Activated CD4-positive, alpha-beta T cell treated with anti-CD3 and anti-CD28 coated beads, Interleukin-2, amount 10 ng/mL, durations not matched to agents 24 days and 14 days (primary cell): ENCODE data around the gene SEC31A. TPM values are rescaled to one million over a fixed set of nuclear protein-coding genes. Genes with fewer than 3 reads are reported as not detected.

Source experiments
- DNase-seq: peaks from one replicate; pipeline ENCODE4 v3.0.0; 2022
- H3K27ac Mint-ChIP-seq: one replicate; pipeline ENCODE4 v1.8.0; 2022; ENCODE audit warnings: mild to moderate bottlenecking, mixed read lengths
- H3K27me3 Mint-ChIP-seq: one replicate; pipeline ENCODE4 v1.8.0; 2022; ENCODE audit warnings: mixed read lengths
- H3K36me3 Mint-ChIP-seq: one replicate; pipeline ENCODE4 v1.8.0; 2022; ENCODE audit warnings: low read depth, mild to moderate bottlenecking, mixed read lengths
- H3K4me1 Mint-ChIP-seq: one replicate; pipeline ENCODE4 v1.8.0; 2021; ENCODE audit warnings: mixed read lengths
- H3K4me3 Mint-ChIP-seq: one replicate; pipeline ENCODE4 v1.8.0; 2022; ENCODE audit warnings: mild to moderate bottlenecking, moderate library complexity, mixed read lengths
- H3K9me3 Mint-ChIP-seq: one replicate; pipeline ENCODE4 v1.8.0; 2021; ENCODE audit warnings: mixed read lengths
- intact Hi-C: fragments of 100-400 bp; cut with micrococcal nuclease; formaldehyde crosslinking; loops from one replicate; pipeline ENCODE4 v1.15.1; 2023
- total RNA-seq: library from RNA; stranded (reverse); gene quantifications from 2 replicates; pipeline ENCODE4 v1.2.3, GENCODE V29; 2022

SEC31A gene
- total RNA-seq, 1 donor from 2014 or later = 125 TPM

GRCh38 chr4:82786828-82787227, 104.1 kb downstream of the SEC31A start:
- intact Hi-C loops = no loop called here
- no peak for DNase-seq
- Mint-ChIP-seq H3K9me3 (no peaks in the 10 kb centered on the region), H3K27ac (no peak overlapping the region), H3K4me1 (peaks cover 1% of the 10 kb centered on the region), H3K27me3 (peaks cover 26% of the 10 kb centered on the region), H3K36me3 (no peaks in the 10 kb centered on the region), H3K4me3 (no peak overlapping the region)

DNA sequence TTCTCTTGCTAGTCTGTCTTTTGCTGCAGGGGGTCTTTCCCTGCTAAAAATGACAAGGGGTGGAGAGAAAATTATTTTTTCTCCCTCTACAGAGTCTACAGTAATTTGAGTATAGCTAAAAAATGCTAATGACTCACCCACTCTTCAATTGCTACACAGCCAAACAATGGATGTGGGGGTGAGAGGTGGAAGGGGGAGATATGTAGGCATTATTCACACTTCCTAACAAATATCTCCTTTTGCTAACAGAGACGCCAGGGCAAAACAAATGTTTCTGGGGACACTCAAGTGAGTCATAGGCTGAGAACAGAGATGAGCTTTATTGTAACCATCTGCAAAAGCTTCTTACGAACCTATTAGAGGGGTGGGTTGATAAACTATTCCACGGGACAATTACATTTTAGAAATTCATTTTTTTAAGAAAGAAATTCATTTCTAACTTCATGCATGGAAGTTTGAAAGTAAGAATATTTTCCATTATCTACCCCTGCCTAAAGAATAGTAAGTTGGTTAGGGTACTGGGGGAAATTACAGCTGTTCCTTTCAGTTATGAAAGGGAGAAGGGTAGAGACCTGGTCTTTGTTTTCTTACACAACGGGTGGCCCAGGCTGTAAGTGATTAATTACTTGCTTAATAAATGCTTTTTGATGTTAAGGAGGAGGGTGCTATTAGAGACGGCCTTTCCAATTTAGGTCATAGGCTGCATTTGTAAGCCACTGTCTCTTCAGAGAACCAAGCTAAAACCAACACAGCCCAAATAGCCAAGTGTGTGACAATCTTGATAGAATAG, 105.1 kb downstream of the SEC31A start:
- no peaks in the 10 kb centered on the region for H3K9me3 Mint-ChIP-seq
- H3K36me3 Mint-ChIP-seq = no peaks in the 10 kb centered on the region
- peaks cover 22% of the 10 kb centered on the region for H3K27me3 Mint-ChIP-seq
- H3K4me3 Mint-ChIP-seq = no peak overlapping the region
- intact Hi-C loops = no loop called here
- no peak for DNase-seq
- no peak overlapping the region for H3K27ac Mint-ChIP-seq
- peaks cover 1% of the 10 kb centered on the region for H3K4me1 Mint-ChIP-seq

GRCh38 chr4:82784681-82785610, 106.0 kb downstream of the SEC31A start:
- H3K27ac Mint-ChIP-seq = no peak overlapping the region
- H3K4me3 Mint-ChIP-seq = no peak overlapping the region
- no peaks in the 10 kb centered on the region for H3K36me3 Mint-ChIP-seq
- peaks cover 22% of the 10 kb centered on the region for H3K27me3 Mint-ChIP-seq
- peaks cover 1% of the 10 kb centered on the region for H3K4me1 Mint-ChIP-seq
- no peak for DNase-seq
- H3K9me3 Mint-ChIP-seq = no peaks in the 10 kb centered on the region
- intact Hi-C loops = no loop called here

DNA sequence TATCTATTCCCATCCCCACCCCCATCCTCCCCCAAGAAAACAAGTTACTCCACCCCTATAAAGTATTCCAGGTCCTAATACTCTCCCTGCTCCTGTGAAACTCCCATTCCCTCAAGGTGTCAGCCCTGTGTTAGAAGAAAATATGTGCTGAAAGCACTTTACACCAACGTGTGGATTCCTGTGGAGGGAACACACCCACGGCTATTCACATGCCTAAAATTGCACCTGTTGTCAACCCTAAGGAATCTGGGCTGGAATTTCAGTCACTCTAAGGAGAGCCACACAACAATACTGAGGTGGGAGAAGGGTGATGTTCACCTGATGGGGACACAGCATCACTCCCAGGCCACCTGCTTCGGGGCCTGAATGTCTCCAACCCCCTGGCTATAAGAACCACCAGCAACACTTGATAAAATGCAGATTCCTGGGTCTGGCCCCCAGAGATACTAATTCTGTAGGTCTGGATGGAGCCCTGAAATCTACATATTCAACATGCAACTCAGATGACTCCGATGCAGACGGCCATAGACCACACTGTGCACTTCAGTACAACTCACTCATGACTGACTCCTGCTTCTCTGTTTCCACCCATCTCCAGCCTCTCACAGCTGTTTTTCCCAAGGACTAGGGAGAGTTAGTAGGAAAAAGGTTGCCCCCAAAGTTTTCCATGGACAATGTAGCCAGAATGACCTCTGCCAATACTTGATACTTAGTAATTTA, 108.2 kb downstream of the SEC31A start:
- H3K4me3 Mint-ChIP-seq = no peak overlapping the region
- no peak overlapping the region for H3K27ac Mint-ChIP-seq
- H3K4me1 Mint-ChIP-seq = peaks cover 1% of the 10 kb centered on the region
- H3K36me3 Mint-ChIP-seq = no peaks in the 10 kb centered on the region
- no peak for DNase-seq
- intact Hi-C loops = no loop called here
- peaks cover 16% of the 10 kb centered on the region for H3K27me3 Mint-ChIP-seq
- H3K9me3 Mint-ChIP-seq = no peaks in the 10 kb centered on the region

GRCh38 chr4:82780752-82781231, 110.2 kb downstream of the SEC31A start:
- no peak for DNase-seq
- intact Hi-C loops = no loop called here
- Mint-ChIP-seq H3K36me3 (no peaks in the 10 kb centered on the region), H3K4me1 (peaks cover 1% of the 10 kb centered on the region), H3K27me3 (peaks cover 11% of the 10 kb centered on the region), H3K9me3 (no peaks in the 10 kb centered on the region), H3K27ac (no peak overlapping the region), H3K4me3 (no peak overlapping the region)

- DNase-seq = no peak
- Mint-ChIP-seq H3K27ac (no peak overlapping the region), H3K27me3 (peaks cover 6% of the 10 kb centered on the region), H3K4me3 (no peak overlapping the region), H3K36me3 (no peaks in the 10 kb centered on the region), H3K4me1 (no peaks in the 10 kb centered on the region), H3K9me3 (no peaks in the 10 kb centered on the region)
- intact Hi-C loops = no loop called here
Measured at GRCh38 chr4:82780170-82780751, 110.7 kb downstream of the SEC31A start.

GRCh38 chr4:82779032-82779431, 111.9 kb downstream of the SEC31A start:
- intact Hi-C loops = no loop called here
- Mint-ChIP-seq H3K27ac (no peak overlapping the region), H3K4me3 (no peak overlapping the region), H3K4me1 (no peaks in the 10 kb centered on the region), H3K36me3 (no peaks in the 10 kb centered on the region), H3K27me3 (peaks cover 2% of the 10 kb centered on the region), H3K9me3 (no peaks in the 10 kb centered on the region)
- no peak for DNase-seq

GRCh38 chr4:82777857-82778525, 113.0 kb downstream of the SEC31A start:
- Mint-ChIP-seq H3K27ac (no peak overlapping the region), H3K4me1 (no peaks in the 10 kb centered on the region), H3K4me3 (no peak overlapping the region), H3K27me3 (peaks cover 2% of the 10 kb centered on the region), H3K9me3 (no peaks in the 10 kb centered on the region), H3K36me3 (no peaks in the 10 kb centered on the region)
- DNase-seq = no peak
- intact Hi-C loops = no loop called here

DNA sequence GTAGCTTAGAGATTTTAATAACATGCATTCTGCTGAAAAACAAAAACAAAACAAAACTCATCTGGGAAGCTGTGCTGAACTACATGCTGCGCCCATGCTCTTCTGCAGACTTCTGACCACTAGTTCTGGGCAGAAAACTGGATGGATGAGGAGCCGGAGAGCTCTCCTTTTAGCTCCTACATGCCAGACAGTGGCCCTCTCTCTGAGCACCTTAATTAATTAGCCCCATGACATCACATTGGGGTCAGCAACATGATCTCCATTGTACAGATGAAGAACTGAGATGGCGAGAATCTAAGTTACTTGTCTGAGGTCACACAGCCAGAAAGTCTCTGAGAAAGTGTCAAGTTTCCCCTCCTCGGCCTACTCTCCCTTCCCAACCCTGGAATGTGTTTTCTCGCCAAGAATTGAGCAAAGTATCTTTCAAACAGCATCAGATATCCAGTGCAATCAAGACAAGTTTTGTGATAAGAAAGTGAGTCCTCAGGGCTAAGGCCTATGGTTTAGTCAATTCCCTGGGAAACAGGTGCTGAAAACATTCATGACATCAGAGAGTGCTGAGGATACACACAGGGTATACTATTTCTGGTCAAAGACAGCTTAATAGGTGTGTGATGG, 113.9 kb downstream of the SEC31A start:
- no peak for DNase-seq
- Mint-ChIP-seq H3K4me1 (no peaks in the 10 kb centered on the region), H3K4me3 (no peak overlapping the region), H3K27me3 (peaks cover 2% of the 10 kb centered on the region), H3K36me3 (no peaks in the 10 kb centered on the region), H3K27ac (no peak overlapping the region), H3K9me3 (no peaks in the 10 kb centered on the region)
- intact Hi-C loops = no loop called here

GRCh38 chr4:82775243-82775642, 115.7 kb downstream of the SEC31A start:
- intact Hi-C loops = no loop called here

GRCh38 chr4:82774711-82775171, 116.2 kb downstream of the SEC31A start:
- intact Hi-C loops = no loop called here
- H3K4me3 Mint-ChIP-seq = no peak overlapping the region
- H3K27me3 Mint-ChIP-seq = peaks cover 4% of the 10 kb centered on the region
- no peaks in the 10 kb centered on the region for H3K36me3 Mint-ChIP-seq
- DNase-seq = no peak
- H3K9me3 Mint-ChIP-seq = no peaks in the 10 kb centered on the region
- H3K27ac Mint-ChIP-seq = no peak overlapping the region
- no peaks in the 10 kb centered on the region for H3K4me1 Mint-ChIP-seq

More at GRCh38 chr4:82775243-82775642, 115.7 kb downstream of the SEC31A start:
- Mint-ChIP-seq H3K36me3 (no peaks in the 10 kb centered on the region), H3K4me1 (no peaks in the 10 kb centered on the region), H3K4me3 (no peak overlapping the region), H3K27me3 (peaks cover 2% of the 10 kb centered on the region), H3K9me3 (no peaks in the 10 kb centered on the region), H3K27ac (no peak overlapping the region)
- DNase-seq = no peak

- H3K27me3 Mint-ChIP-seq = peaks cover 6% of the 10 kb centered on the region
- H3K9me3 Mint-ChIP-seq = no peaks in the 10 kb centered on the region
- H3K4me1 Mint-ChIP-seq = no peaks in the 10 kb centered on the region
- H3K36me3 Mint-ChIP-seq = no peaks in the 10 kb centered on the region
- intact Hi-C loops = no loop called here
- no peak overlapping the region for H3K4me3 Mint-ChIP-seq
- H3K27ac Mint-ChIP-seq = no peak overlapping the region
- no peak for DNase-seq
Measured at GRCh38 chr4:82773057-82773456, 117.9 kb downstream of the SEC31A start.
